Measurements from ENCODE around the gene TTC7B.

DNA sequence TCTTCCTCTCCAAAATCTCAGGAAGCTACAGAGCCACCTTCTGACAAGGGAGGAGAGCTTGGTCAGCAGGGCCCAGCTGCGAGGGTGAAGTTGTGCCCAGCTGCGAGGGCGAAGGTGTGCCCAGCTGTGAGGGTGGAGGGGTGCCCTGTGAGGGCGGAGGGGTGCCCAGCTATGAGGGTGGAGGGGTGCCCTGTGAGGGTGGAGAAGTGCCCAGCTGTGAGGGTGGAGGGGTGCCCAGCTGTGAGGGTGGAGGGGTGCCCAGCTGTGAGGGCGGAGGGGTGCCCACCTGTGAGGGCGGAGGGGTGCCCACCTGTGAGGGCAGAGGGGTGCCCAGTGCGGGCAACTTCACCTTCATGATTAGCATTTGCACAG is 20.4 kb upstream of the TTC7B start:
- TF ChIP-seq, protein P1, sequence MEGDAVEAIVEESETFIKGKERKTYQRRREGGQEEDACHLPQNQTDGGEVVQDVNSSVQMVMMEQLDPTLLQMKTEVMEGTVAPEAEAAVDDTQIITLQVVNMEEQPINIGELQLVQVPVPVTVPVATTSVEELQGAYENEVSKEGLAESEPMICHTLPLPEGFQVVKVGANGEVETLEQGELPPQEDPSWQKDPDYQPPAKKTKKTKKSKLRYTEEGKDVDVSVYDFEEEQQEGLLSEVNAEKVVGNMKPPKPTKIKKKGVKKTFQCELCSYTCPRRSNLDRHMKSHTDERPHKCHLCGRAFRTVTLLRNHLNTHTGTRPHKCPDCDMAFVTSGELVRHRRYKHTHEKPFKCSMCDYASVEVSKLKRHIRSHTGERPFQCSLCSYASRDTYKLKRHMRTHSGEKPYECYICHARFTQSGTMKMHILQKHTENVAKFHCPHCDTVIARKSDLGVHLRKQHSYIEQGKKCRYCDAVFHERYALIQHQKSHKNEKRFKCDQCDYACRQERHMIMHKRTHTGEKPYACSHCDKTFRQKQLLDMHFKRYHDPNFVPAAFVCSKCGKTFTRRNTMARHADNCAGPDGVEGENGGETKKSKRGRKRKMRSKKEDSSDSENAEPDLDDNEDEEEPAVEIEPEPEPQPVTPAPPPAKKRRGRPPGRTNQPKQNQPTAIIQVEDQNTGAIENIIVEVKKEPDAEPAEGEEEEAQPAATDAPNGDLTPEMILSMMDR (IDR thresholded peaks at IDR 0.05), result no peak
- TF ChIP-seq POLR2AphosphoS5 (IDR thresholded peaks at IDR 0.05; ENCODE audit: low read depth, low read length), result no peak
